22Rv1 (cell line): ENCODE results near the gene TGFB1I1.

Experiments
- ZFX ChIP-seq: fragments of 450-650 bp; IDR thresholded peaks from 2 replicates; pipeline ENCODE4 v1.6.1; 2017; ENCODE audit warnings: antibody characterized with exemption, borderline replicate concordance
- TF ChIP-seq, protein P1 (sequence below): fragments of 450-650 bp; IDR thresholded peaks from 2 replicates; pipeline ENCODE4 v1.5.1; 2017; ENCODE audit warnings: mild to moderate bottlenecking

DNA sequence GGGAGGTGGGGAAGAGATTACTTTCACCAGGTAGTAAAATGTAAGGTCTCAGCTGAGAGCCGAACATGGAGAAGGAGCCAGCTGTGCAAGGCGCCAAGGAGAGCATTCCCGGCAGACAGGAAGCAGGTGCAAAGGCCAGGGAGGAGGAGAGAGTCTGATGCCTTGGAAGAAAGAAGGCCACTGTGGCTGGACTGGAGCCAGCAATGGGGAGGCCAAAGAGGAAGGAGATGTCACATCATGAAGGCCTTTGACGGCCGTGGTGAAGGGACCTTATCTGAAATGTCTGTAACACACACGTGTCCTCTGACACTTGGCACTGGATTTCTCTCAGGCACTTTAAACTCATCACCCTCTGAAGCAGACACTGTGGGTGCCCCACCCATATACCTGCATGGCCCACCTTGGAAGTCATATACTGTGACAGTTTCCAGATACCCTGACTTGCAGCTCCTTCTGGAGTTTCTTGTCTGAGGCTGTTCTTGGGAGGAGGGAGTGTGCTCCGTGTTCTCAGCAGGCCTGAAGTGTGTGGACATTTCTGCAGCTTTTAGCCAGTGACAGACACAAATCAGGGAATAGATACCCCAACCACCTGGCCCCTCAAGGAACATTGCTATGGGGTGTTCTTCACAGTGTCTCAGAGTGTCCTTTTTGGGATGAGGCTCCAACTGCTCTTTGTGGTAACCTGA lies 9.0 kb downstream of the TGFB1I1 start:
- TF ChIP-seq, protein P1, sequence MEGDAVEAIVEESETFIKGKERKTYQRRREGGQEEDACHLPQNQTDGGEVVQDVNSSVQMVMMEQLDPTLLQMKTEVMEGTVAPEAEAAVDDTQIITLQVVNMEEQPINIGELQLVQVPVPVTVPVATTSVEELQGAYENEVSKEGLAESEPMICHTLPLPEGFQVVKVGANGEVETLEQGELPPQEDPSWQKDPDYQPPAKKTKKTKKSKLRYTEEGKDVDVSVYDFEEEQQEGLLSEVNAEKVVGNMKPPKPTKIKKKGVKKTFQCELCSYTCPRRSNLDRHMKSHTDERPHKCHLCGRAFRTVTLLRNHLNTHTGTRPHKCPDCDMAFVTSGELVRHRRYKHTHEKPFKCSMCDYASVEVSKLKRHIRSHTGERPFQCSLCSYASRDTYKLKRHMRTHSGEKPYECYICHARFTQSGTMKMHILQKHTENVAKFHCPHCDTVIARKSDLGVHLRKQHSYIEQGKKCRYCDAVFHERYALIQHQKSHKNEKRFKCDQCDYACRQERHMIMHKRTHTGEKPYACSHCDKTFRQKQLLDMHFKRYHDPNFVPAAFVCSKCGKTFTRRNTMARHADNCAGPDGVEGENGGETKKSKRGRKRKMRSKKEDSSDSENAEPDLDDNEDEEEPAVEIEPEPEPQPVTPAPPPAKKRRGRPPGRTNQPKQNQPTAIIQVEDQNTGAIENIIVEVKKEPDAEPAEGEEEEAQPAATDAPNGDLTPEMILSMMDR = no peak
- TF ChIP-seq ZFX = no peak
